ENCODE results near the gene SMIM10L1.

DNA sequence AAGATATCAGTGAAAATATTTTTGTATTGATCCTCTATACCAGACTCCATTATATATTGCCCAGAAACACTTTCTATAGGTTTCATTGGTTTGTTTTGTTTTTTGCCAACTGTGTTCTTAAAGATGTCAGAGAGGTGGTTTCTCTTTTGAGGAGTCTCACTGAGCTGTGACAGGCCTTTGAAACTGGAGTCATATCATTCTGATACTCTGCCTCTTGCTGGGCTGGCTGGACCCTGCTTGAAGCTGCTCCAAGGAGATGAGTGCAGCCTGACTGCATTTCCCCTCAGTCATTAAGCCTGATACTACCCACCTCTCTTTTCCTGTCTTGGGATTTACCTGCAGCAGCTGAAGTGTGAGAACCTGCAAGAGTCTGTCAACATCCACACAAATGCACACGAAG lies 20.2 kb upstream of the SMIM10L1 start:
- TF ChIP-seq EZH2 (IDR thresholded peaks at IDR 0.05; ENCODE audit: insufficient read depth, poor library complexity, severe bottlenecking) (no peak), EZH2phosphoT487 (IDR thresholded peaks at IDR 0.05; ENCODE audit: insufficient read depth, low read depth) (no peak)

Measured in GM23248 (cell line).